Measurements from ENCODE around the gene FAM110D. TPM values are rescaled to one million over a fixed set of nuclear protein-coding genes. Genes with fewer than 3 reads are reported as not detected.

FAM110D gene
- total RNA-seq, 1 experiment from 2014 or later, result not detected

GRCh38 chr1:26127235-26128163, 31.4 kb upstream of the FAM110D start:
- H3K27ac ChIP-seq (ENCODE audit: low read length), result peak overlapping the region; percentile 94
- POLR2A ChIA-PET (ENCODE audit: unreplicated experiment), result no interaction called here
- H3K9me2 ChIP-seq (replicated peaks; ENCODE audit: low read length), result no peaks in the 10 kb centered on the region
- DNase-seq (no peak), ATAC-seq (no peak)
- no peaks in the 10 kb centered on the region for H4K20me1 ChIP-seq (ENCODE audit: low read length)
- H3F3A ChIP-seq (ENCODE audit: low read length, unreplicated experiment), result peaks cover 7% of the 10 kb centered on the region
- H3K27me3 ChIP-seq (ENCODE audit: low read length), result no peaks in the 10 kb centered on the region
- no peaks in the 10 kb centered on the region for H3K9me3 ChIP-seq (ENCODE audit: low read length)
- TF ChIP-seq EZH2 (IDR thresholded peaks at IDR 0.05; ENCODE audit: low read length, unreplicated experiment) (no peak), CTCF (conservative IDR thresholded peaks at IDR 0.05; ENCODE audit: low read depth, low read length) (no peak), EZH2phosphoT487 (IDR thresholded peaks at IDR 0.05; ENCODE audit: borderline replicate concordance, low read length) (no peak)
- H3K36me3 ChIP-seq (ENCODE audit: low read depth, low read length), result no peaks in the 10 kb centered on the region
- peak overlapping the region; percentile 21; the same call in 1 of the 2 replicates for H3K4me3 ChIP-seq (ENCODE audit: low read length)
- peak overlapping the region; percentile 55 for H3K9ac ChIP-seq (ENCODE audit: low read length)
- CTCF ChIA-PET, result interaction anchor here (0.7 kb wide), 1 partner anchor 235 kb away, joined by 3 read pairs; no protein-coding TSS in a partner anchor
- H3K4me2 ChIP-seq (ENCODE audit: low read length), result peak overlapping the region; percentile 76
- H2AFZ ChIP-seq (ENCODE audit: low read length), result no peak overlapping the region
- H3K79me2 ChIP-seq (ENCODE audit: low read length), result peaks cover 25% of the 10 kb centered on the region
- H3K4me1 ChIP-seq (ENCODE audit: insufficient read depth, low read length), result peaks cover 54% of the 10 kb centered on the region
- intact Hi-C loops (cut with micrococcal nuclease), result loop anchor here (2.0 kb wide), 1 partner anchor 17 kb away; no protein-coding TSS in a partner anchor
- BruUV-seq (replicated peaks), result no TSS peak

GRCh38 chr1:26129778-26130177, 29.1 kb upstream of the FAM110D start:
- peaks cover 12% of the 10 kb centered on the region for H3K79me2 ChIP-seq (ENCODE audit: low read length)
- H3K9me3 ChIP-seq (ENCODE audit: low read length), result no peaks in the 10 kb centered on the region
- no peak overlapping the region for H3K27ac ChIP-seq (ENCODE audit: low read length)
- H3K9me2 ChIP-seq (replicated peaks; ENCODE audit: low read length), result no peaks in the 10 kb centered on the region
- no peaks in the 10 kb centered on the region for H3K27me3 ChIP-seq (ENCODE audit: low read length)
- intact Hi-C loops (cut with micrococcal nuclease), result no loop called here
- POLR2A ChIA-PET (ENCODE audit: unreplicated experiment), result no interaction called here
- ATAC-seq (no peak), DNase-seq (no peak)
- TF ChIP-seq EZH2phosphoT487 (IDR thresholded peaks at IDR 0.05; ENCODE audit: borderline replicate concordance, low read length) (no peak), CTCF (conservative IDR thresholded peaks at IDR 0.05; ENCODE audit: low read depth, low read length) (no peak), EZH2 (IDR thresholded peaks at IDR 0.05; ENCODE audit: low read length, unreplicated experiment) (no peak)
- H2AFZ ChIP-seq (ENCODE audit: low read length), result no peak overlapping the region
- peaks cover 4% of the 10 kb centered on the region for H3F3A ChIP-seq (ENCODE audit: low read length, unreplicated experiment)
- H3K4me2 ChIP-seq (ENCODE audit: low read length), result no peak overlapping the region
- no TSS peak for BruUV-seq (replicated peaks)
- H3K9ac ChIP-seq (ENCODE audit: low read length), result no peak overlapping the region
- no peaks in the 10 kb centered on the region for H3K36me3 ChIP-seq (ENCODE audit: low read depth, low read length)
- H4K20me1 ChIP-seq (ENCODE audit: low read length), result no peaks in the 10 kb centered on the region
- CTCF ChIA-PET, result no interaction called here
- no peak overlapping the region for H3K4me3 ChIP-seq (ENCODE audit: low read length)
- H3K4me1 ChIP-seq (ENCODE audit: insufficient read depth, low read length), result peaks cover 32% of the 10 kb centered on the region

- Histone ChIP-seq H3K27me3 (ENCODE audit: low read length) (no peaks in the 10 kb centered on the region), H3K9ac (ENCODE audit: low read length) (no peak overlapping the region), H3F3A (ENCODE audit: low read length, unreplicated experiment) (peaks cover 4% of the 10 kb centered on the region), H3K4me3 (ENCODE audit: low read length) (no peak overlapping the region), H4K20me1 (ENCODE audit: low read length) (no peaks in the 10 kb centered on the region), H3K4me1 (ENCODE audit: insufficient read depth, low read length) (peaks cover 23% of the 10 kb centered on the region), H3K27ac (ENCODE audit: low read length) (no peak overlapping the region), H3K9me3 (ENCODE audit: low read length) (no peaks in the 10 kb centered on the region), H3K36me3 (ENCODE audit: low read depth, low read length) (no peaks in the 10 kb centered on the region), H3K9me2 (replicated peaks; ENCODE audit: low read length) (no peaks in the 10 kb centered on the region), H3K4me2 (ENCODE audit: low read length) (no peak overlapping the region), H2AFZ (ENCODE audit: low read length) (no peak overlapping the region), H3K79me2 (ENCODE audit: low read length) (peaks cover 3% of the 10 kb centered on the region)
- DNase-seq (no peak), ATAC-seq (no peak)
- ChIA-PET POLR2A (ENCODE audit: unreplicated experiment) (no interaction called here), CTCF (no interaction called here)
- no TSS peak for BruUV-seq (replicated peaks)
- intact Hi-C loops (cut with micrococcal nuclease), result no loop called here
- TF ChIP-seq EZH2phosphoT487 (IDR thresholded peaks at IDR 0.05; ENCODE audit: borderline replicate concordance, low read length) (no peak), EZH2 (IDR thresholded peaks at IDR 0.05; ENCODE audit: low read length, unreplicated experiment) (no peak), CTCF (conservative IDR thresholded peaks at IDR 0.05; ENCODE audit: low read depth, low read length) (no peak)
These were observed 28.2 kb upstream of the FAM110D start for GRCh38 chr1:26130695-26131094.

All from PC-3 (cell line).